Measurements from ENCODE around the gene ABHD12. TPM values are rescaled to one million over a fixed set of nuclear protein-coding genes. Genes with fewer than 3 reads are reported as not detected.

ABHD12 gene
- total and polyA plus RNA-seq, 8 donors: 39.7 to 57.8 (median 47.4) TPM

- TF ChIP-seq CTCF (IDR thresholded peaks at IDR 0.05): no peak
- H3K4me3 ChIP-seq: no peak overlapping the region
- peak in 1 of 4 donors; percentile 37 for DNase-seq
- intact Hi-C loops (cut with DNase I): no loop called here
- no peak overlapping the region for H3K27ac ChIP-seq
- peaks cover 0 to 99% of the 10 kb centered on the region in 2 donors for H3K36me3 ChIP-seq
- H3K9me3 ChIP-seq: no peaks in the 10 kb centered on the region
- H3K27me3 ChIP-seq: no peaks in the 10 kb centered on the region
- H3K4me1 ChIP-seq: no peaks in the 10 kb centered on the region
- ATAC-seq: no peak
These were observed 102.9 kb downstream of the ABHD12 start for GRCh38 chr20:25287631-25288290.

- Histone ChIP-seq H3K4me1 (no peaks in the 10 kb centered on the region), H3K27me3 (no peaks in the 10 kb centered on the region), H3K9me3 (no peaks in the 10 kb centered on the region), H3K4me3 (no peak overlapping the region), H3K36me3 (peaks cover 0 to 99% of the 10 kb centered on the region in 2 donors), H3K27ac (no peak overlapping the region)
- TF ChIP-seq CTCF (IDR thresholded peaks at IDR 0.05): no peak
- intact Hi-C loops (cut with DNase I): no loop called here
- DNase-seq (peak in 2 of 4 donors; percentile 16 to 57), ATAC-seq (no peak)
These were observed 103.7 kb downstream of the ABHD12 start for GRCh38 chr20:25286917-25287316.

GRCh38 chr20:25285856-25286798 is 104.5 kb downstream of the ABHD12 start:
- Histone ChIP-seq H3K9me3 (no peaks in the 10 kb centered on the region), H3K4me1 (no peaks in the 10 kb centered on the region), H3K27me3 (no peaks in the 10 kb centered on the region), H3K4me3 (no peak overlapping the region), H3K36me3 (peaks cover 0 to 99% of the 10 kb centered on the region in 2 donors), H3K27ac (no peak overlapping the region)
- ATAC-seq: no peak
- no peak for TF ChIP-seq CTCF (IDR thresholded peaks at IDR 0.05)
- DNase-seq: peak in 2 of 4 donors; percentile 25 to 61
- intact Hi-C loops (cut with DNase I): no loop called here

- Histone ChIP-seq H3K9me3 (no peaks in the 10 kb centered on the region), H3K36me3 (peaks cover 0 to 99% of the 10 kb centered on the region in 2 donors), H3K27me3 (no peaks in the 10 kb centered on the region), H3K27ac (no peak overlapping the region), H3K4me1 (no peaks in the 10 kb centered on the region), H3K4me3 (no peak overlapping the region)
- no peak for ATAC-seq
- peak in 2 of 4 donors; percentile 26 to 51 for DNase-seq
- no peak for TF ChIP-seq CTCF (IDR thresholded peaks at IDR 0.05)
- intact Hi-C loops (cut with DNase I): no loop called here
These were observed 105.5 kb downstream of the ABHD12 start for GRCh38 chr20:25285091-25285647.

All from left lung (tissue), 10 donors.